Heart left ventricle (tissue), 16 donors: Measurements from ENCODE around the gene MAP2K5. TPM values are rescaled to one million over a fixed set of nuclear protein-coding genes. Genes with fewer than 3 reads are reported as not detected.
A peak's percentile ranks its signal among the peaks of the same experiment; 100 is the strongest.

Experiments
- ATAC-seq, 4 donors: fragments of 200-7000 bp; cut with Tn5 transposase; one replicate each; pipeline ENCODE4 v1.9.1; 2020 to 2022; ENCODE audit warnings: moderate library complexity in 4 of 4, mild to moderate bottlenecking in 3 of 4, moderate number of reproducible peaks in 1 of 4
- DNase-seq, 5 donors: peaks; one replicate each; pipeline ENCODE4 v3.0.0-alpha.2; 2020
- H3K27ac ChIP-seq, 12 donors: fragments of 200-600 bp; sonication (generic) in 4 of 12; one replicate each; pipeline versions ENCODE4 v1.5.0 to v1.8.0; 2016 to 2022; ENCODE audit warnings: mild to moderate bottlenecking in 2 of 12
- H3K27me3 ChIP-seq, 9 donors: fragments of 200-600 bp; sonication (generic) in 2 of 9; one replicate each; pipeline versions ENCODE4 v1.5.1 to v1.8.0; 2016 to 2022; ENCODE audit warnings: mild to moderate bottlenecking in 3 of 9
- H3K36me3 ChIP-seq, 9 donors: fragments of 200-600 bp; sonication (generic) in 2 of 9; one replicate each; pipeline versions ENCODE4 v1.5.0 to v1.8.0; 2018 to 2022; ENCODE audit warnings: mild to moderate bottlenecking in 2 of 9
- H3K4me1 ChIP-seq, 12 donors: fragments of 200-600 bp; sonication (generic) in 4 of 12; one replicate each; pipeline versions ENCODE4 v1.5.0 to v1.8.0; 2016 to 2022; ENCODE audit warnings: mild to moderate bottlenecking in 3 of 12
- H3K4me3 ChIP-seq, 12 donors: fragments of 200-600 bp; sonication (generic) in 4 of 12; one replicate each; pipeline versions ENCODE4 v1.5.0 to v1.8.0; 2017 to 2022; ENCODE audit warnings: mild to moderate bottlenecking in 9 of 12, moderate library complexity in 4 of 12
- H3K9me3 ChIP-seq, 12 donors: fragments of 200-600 bp; sonication (generic) in 4 of 12; one replicate each; pipeline versions ENCODE4 v1.5.0 to v1.8.0; 2016 to 2022; ENCODE audit warnings: mild to moderate bottlenecking in 1 of 12
- POLR2A ChIP-seq, 2 donors: fragments of 450-650 bp; IDR thresholded peaks; one replicate each; pipeline ENCODE4 v1.6.1; 2017; ENCODE audit warnings: antibody characterized with exemption in 2 of 2, mild to moderate bottlenecking in 2 of 2, moderate library complexity in 2 of 2
- WGBS, 4 donors: extraction: QIAGEN DNeasy Blood & Tissue Kit in 2 of 4; methylation state at CpG; one replicate each; pipeline versions ENCODE4 v1.1.5 to v1.1.7; 2013 to 2018; 5-methylcytosine and 5-hydroxymethylcytosine counted together
- intact Hi-C, 10 donors: fragments of 100-400 bp; cut with DNase I; formaldehyde crosslinking; loops; one replicate each; pipeline versions ENCODE4 v1.11.1 to v1.14.2; 2022
- polyA plus RNA-seq, 2 donors: library from polyadenylated mRNA; stranded (reverse); fragments of 200-250 nt; gene quantifications; one replicate each; pipeline ENCODE4 v1.2.3, GENCODE V29; 2013
- total RNA-seq, 9 donors: library from RNA; depleted of rRNA in 2 of 9; stranded (reverse); fragments of >200 nt in 2 of 9; fragmentation: NEBNext Ultra II Directional in 3 of 9; extraction: Animal tissue kit (Norgen Biotek cat#: 25700) in 3 of 9; gene quantifications; one replicate each; pipeline versions ENCODE4 v1.1.0 to v1.2.4, GENCODE V29; 2016 to 2023
- TF ChIP-seq, protein P1 (sequence below), 12 donors: fragments of 200-600 bp; sonication (generic) in 4 of 12; IDR thresholded peaks; one replicate each; pipeline versions ENCODE4 v1.5.0 to v1.8.0; 2018 to 2022; ENCODE audit warnings: antibody characterized with exemption in 12 of 12, mild to moderate bottlenecking in 5 of 12
- donor health status: ischemic (EF 13 %, LVEDD 7.1; RV severe dilation, severe dysfunction).
- donor health status: healthy with polysubstance abuse.
- donor health status: DM: no; HTN: yes; CAD: no.
- donor health status: DM: no; HTN: no; CAD: no.
- donor health status: ischemic (EF 25% LVEDD 6.9; RV normal size, moderate dysfunction).
- donor health status: ischemic (EF 25% LVEDD 5.7; RV mildly dilated, moderate dysfunction).
- donor health status: healthy.
- donor health status: DM: yes; HTN: yes; CAD: no.
- donor health status: ischemic (EF 35%, LVEDD 5.7; RV mildly dilated, moderate dysfunction).
- donor health status: nonischemic (EF 11% LVEDD 7.7; RV severe dilation, severe dysfunction).
- donor health status: DM: yes; HTN: yes; CAD: no.
- donor health status: PGD.
- donor health status: ischemic (EF 29% LVEDD 5.4; RV normal size, mild dysfunction).
- donor health status: nonischemic (EF 23%, LVEDD 6.1; RV moderate dilation, normal function).

The MAP2K5 gene
- total and polyA plus RNA-seq, 11 donors: 8.1 to 32.0 (median 19.1) TPM

DNA sequence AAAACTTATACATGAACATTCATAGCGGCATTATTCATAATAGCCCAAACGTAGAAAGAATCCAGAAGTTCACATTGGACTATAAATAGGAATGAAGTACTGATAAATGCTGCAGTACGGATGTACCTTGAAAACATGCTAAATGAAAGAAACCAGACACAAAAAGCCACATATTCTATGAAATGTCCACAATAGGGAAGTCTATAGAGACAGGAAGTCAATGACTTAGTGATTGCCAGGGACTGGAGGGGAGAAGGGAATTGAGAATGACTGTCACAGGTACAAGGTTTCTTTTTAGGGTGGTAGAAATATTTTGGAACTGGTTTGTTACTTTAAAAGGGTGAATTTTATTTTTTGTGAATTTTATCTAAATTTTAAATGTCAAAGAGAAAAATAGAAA lies 211.4 kb downstream of the MAP2K5 start:
- Histone ChIP-seq H3K9me3 (no peaks in the 10 kb centered on the region), H3K36me3 (peaks cover 0 to 1% (median 0%) of the 10 kb centered on the region in 9 donors), H3K27me3 (no peaks in the 10 kb centered on the region), H3K4me3 (no peak overlapping the region), H3K4me1 (no peaks in the 10 kb centered on the region), H3K27ac (no peak overlapping the region)
- ATAC-seq (no peak), DNase-seq (no peak)
- 71 to 79% (median 76%) methylated on average over 3 of the region's 3 CpGs for WGBS, 4 donors
- TF ChIP-seq POLR2A (IDR thresholded peaks at IDR 0.05): no peak
- TF ChIP-seq, protein P1, sequence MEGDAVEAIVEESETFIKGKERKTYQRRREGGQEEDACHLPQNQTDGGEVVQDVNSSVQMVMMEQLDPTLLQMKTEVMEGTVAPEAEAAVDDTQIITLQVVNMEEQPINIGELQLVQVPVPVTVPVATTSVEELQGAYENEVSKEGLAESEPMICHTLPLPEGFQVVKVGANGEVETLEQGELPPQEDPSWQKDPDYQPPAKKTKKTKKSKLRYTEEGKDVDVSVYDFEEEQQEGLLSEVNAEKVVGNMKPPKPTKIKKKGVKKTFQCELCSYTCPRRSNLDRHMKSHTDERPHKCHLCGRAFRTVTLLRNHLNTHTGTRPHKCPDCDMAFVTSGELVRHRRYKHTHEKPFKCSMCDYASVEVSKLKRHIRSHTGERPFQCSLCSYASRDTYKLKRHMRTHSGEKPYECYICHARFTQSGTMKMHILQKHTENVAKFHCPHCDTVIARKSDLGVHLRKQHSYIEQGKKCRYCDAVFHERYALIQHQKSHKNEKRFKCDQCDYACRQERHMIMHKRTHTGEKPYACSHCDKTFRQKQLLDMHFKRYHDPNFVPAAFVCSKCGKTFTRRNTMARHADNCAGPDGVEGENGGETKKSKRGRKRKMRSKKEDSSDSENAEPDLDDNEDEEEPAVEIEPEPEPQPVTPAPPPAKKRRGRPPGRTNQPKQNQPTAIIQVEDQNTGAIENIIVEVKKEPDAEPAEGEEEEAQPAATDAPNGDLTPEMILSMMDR (IDR thresholded peaks at IDR 0.05): no peak
- intact Hi-C loops: no loop called here

DNA sequence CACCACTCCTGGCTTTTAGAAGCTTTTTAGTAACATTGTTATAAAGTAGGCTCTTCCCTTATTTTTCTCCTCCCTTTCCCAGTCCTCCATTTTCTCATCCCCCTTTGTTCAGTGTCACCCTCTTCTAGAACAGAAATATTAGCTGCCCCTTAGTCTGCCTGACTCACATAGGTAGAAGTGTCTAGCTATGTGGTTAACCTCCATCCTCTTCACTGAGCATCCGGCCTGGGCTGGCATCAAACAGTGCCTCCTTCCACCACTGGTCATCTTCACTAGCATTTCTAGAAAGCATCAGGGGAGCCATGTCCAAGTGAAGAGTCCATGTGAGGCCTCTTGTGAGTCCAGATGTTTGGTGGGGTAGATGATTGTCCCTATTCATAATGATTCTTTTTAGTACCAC lies 212.8 kb downstream of the MAP2K5 start:
- intact Hi-C loops: no loop called here
- H3K36me3 ChIP-seq: no peaks in the 10 kb centered on the region
- H3K9me3 ChIP-seq: no peaks in the 10 kb centered on the region
- TF ChIP-seq POLR2A (IDR thresholded peaks at IDR 0.05): no peak
- TF ChIP-seq, protein P1 (IDR thresholded peaks at IDR 0.05): no peak
- H3K27me3 ChIP-seq: no peaks in the 10 kb centered on the region
- no peak overlapping the region for H3K27ac ChIP-seq
- ATAC-seq (no peak), DNase-seq (no peak)
- no peak overlapping the region for H3K4me3 ChIP-seq
- 89 to 100% (median 93%) methylated on average over 1 of the region's 1 CpG for WGBS, 4 donors
- no peaks in the 10 kb centered on the region for H3K4me1 ChIP-seq

DNA sequence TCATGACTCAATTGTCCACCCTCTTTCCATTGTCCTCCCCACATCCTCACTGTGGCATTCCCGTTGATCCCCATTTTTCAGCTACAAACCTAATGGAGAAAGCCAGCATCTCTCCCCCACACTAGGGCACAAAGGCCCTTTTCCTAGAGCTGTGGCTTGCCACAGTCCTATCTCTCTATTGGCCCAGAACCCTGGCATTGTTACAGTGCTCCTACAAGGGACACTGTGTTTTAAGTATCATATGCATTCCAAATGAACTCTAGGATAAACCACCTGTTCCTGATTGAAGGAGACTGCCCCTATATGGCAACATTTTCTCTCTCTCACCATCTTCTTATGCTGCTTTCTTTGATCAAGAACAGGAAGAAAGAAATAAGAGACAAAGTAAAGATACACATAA lies 213.4 kb downstream of the MAP2K5 start:
- peaks cover 0 to 2% (median 0%) of the 10 kb centered on the region in 12 donors for H3K4me1 ChIP-seq
- H3K36me3 ChIP-seq: no peaks in the 10 kb centered on the region
- intact Hi-C loops: no loop called here
- no peaks in the 10 kb centered on the region for H3K27me3 ChIP-seq
- DNase-seq (no peak), ATAC-seq (peak in 3 of 4 donors; percentile 55 to 58 (median 56))
- no peaks in the 10 kb centered on the region for H3K9me3 ChIP-seq
- 82 to 95% (median 87%) methylated on average over 1 of the region's 1 CpG for WGBS, 4 donors
- no peak overlapping the region for H3K27ac ChIP-seq
- TF ChIP-seq, protein P1 (IDR thresholded peaks at IDR 0.05): no peak
- no peak for TF ChIP-seq POLR2A (IDR thresholded peaks at IDR 0.05)
- no peak overlapping the region for H3K4me3 ChIP-seq

- ATAC-seq (no peak), DNase-seq (no peak)
- TF ChIP-seq, protein P1 (IDR thresholded peaks at IDR 0.05): no peak
- no peak overlapping the region for H3K27ac ChIP-seq
- WGBS, 4 donors: 89 to 90% (median 89%) methylated on average over 7 of the region's 7 CpGs
- intact Hi-C loops: no loop called here
- H3K4me3 ChIP-seq: no peak overlapping the region
- no peaks in the 10 kb centered on the region for H3K27me3 ChIP-seq
- peaks cover 0 to 2% (median 0%) of the 10 kb centered on the region in 12 donors for H3K4me1 ChIP-seq
- peaks cover 0 to 6% (median 0%) of the 10 kb centered on the region in 9 donors for H3K36me3 ChIP-seq
- H3K9me3 ChIP-seq: no peaks in the 10 kb centered on the region
Observed at GRCh38 chr15:67758619-67759300, 216.3 kb downstream of the MAP2K5 start.
